Measurements from ENCODE around the gene SLC39A11.
A peak's percentile ranks its signal among the peaks of the same experiment; 100 is the strongest.

SLC39A11 gene

DNA sequence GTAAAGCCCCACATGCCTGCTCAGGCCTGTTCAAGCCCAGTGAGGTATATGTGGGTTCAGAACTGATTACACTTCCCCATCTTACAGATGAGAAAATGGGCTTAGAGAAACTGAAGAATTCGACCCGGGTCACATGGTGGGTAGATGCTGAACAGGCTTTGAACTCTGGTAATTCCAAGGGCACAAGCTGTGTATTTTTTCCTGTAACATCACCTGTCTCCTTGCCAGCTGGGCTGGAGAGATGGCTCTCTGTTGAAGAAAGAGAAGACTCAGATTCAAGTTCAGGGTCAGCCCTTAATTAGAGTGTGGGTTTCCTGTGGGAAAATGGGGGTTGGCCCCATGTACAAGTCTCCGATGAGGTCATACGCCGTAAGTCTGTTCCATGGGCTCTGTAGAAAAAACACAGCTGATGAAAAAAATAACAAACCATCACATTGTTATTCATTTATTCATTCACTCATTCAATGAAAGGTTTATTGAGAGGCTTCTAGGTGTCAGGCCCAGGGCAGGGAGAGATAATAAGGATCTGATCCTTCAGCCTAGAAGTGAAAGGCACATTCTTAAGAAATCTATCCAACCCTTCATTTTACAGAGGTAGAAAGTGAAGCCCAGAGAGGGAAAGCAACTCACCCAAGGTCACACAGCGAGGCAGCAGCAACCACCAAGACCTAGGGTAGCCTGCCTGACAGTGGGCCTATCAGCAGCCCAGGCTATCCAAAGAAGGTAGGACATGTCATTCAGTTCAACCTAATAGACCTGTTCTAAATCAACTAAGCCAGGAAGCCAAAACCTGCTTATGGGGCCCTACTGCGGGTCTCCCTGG lies 488.9 kb downstream of the SLC39A11 start:
- TF ChIP-seq, protein P1, sequence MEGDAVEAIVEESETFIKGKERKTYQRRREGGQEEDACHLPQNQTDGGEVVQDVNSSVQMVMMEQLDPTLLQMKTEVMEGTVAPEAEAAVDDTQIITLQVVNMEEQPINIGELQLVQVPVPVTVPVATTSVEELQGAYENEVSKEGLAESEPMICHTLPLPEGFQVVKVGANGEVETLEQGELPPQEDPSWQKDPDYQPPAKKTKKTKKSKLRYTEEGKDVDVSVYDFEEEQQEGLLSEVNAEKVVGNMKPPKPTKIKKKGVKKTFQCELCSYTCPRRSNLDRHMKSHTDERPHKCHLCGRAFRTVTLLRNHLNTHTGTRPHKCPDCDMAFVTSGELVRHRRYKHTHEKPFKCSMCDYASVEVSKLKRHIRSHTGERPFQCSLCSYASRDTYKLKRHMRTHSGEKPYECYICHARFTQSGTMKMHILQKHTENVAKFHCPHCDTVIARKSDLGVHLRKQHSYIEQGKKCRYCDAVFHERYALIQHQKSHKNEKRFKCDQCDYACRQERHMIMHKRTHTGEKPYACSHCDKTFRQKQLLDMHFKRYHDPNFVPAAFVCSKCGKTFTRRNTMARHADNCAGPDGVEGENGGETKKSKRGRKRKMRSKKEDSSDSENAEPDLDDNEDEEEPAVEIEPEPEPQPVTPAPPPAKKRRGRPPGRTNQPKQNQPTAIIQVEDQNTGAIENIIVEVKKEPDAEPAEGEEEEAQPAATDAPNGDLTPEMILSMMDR (IDR thresholded peaks at IDR 0.05; ENCODE audit: low read depth, low read length, missing control alignments), result no peak
- H3K4me3 ChIP-seq (replicated peaks; ENCODE audit: low read depth, low read length), result no peak overlapping the region
- DNase-seq (ENCODE audit: extremely low read depth, low read depth), result no peak

GRCh38 chr17:72602517-72603419 lies 489.7 kb downstream of the SLC39A11 start:
- H3K4me3 ChIP-seq (replicated peaks; ENCODE audit: low read depth, low read length), result no peak overlapping the region
- DNase-seq (ENCODE audit: extremely low read depth, low read depth), result no peak
- TF ChIP-seq, protein P1 (IDR thresholded peaks at IDR 0.05; ENCODE audit: low read depth, low read length, missing control alignments), result peak; percentile 9

DNA sequence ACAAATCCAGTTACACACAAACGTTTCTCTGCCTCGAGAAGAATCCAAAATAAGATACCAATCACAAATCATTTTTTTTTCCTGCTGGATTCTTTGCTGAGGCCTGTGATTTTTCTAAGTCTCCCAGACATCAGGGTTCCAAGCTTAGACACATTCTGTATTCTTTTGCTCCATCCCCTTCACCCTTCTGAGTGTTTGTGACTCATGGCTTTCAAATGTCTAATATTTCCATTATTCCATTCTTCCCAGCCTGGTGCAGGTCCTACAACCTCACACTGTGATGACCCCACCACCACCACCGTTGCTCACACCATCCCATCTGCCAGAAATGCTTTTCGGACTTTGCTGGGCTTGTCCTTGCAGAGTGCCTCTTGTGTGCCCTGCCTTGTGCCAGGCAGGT lies 491.6 kb downstream of the SLC39A11 start:
- DNase-seq (ENCODE audit: extremely low read depth, low read depth), result no peak

GRCh38 chr17:72599891-72600290 lies 492.6 kb downstream of the SLC39A11 start:
- TF ChIP-seq, protein P1 (IDR thresholded peaks at IDR 0.05; ENCODE audit: low read depth, low read length, missing control alignments), result no peak
- no peak overlapping the region for H3K4me3 ChIP-seq (replicated peaks; ENCODE audit: low read depth, low read length)
- no peak for DNase-seq (ENCODE audit: extremely low read depth, low read depth)

More for the DNA sequence above, 491.6 kb downstream of the SLC39A11 start:
- TF ChIP-seq, protein P1 (IDR thresholded peaks at IDR 0.05; ENCODE audit: low read depth, low read length, missing control alignments), result no peak
- H3K4me3 ChIP-seq (replicated peaks; ENCODE audit: low read depth, low read length), result no peak overlapping the region

- no peak for DNase-seq (ENCODE audit: extremely low read depth, low read depth)
- TF ChIP-seq, protein P1 (IDR thresholded peaks at IDR 0.05; ENCODE audit: low read depth, low read length, missing control alignments), result no peak
- no peak overlapping the region for H3K4me3 ChIP-seq (replicated peaks; ENCODE audit: low read depth, low read length)
These were observed 493.8 kb downstream of the SLC39A11 start for GRCh38 chr17:72598695-72599094.

- TF ChIP-seq, protein P1 (IDR thresholded peaks at IDR 0.05; ENCODE audit: low read depth, low read length, missing control alignments), result no peak
- DNase-seq (ENCODE audit: extremely low read depth, low read depth), result no peak
- H3K4me3 ChIP-seq (replicated peaks; ENCODE audit: low read depth, low read length), result no peak overlapping the region
These were observed 495.0 kb downstream of the SLC39A11 start for GRCh38 chr17:72597354-72598087.
